CD4-positive, alpha-beta T cell treated with Interferon gamma for 1 hour (primary cell): ENCODE results near the gene S100A9.
"Not testable (repeated sequence)": the region's sequence is repeated elsewhere in the genome, so short reads cannot be mapped to it uniquely, and the experiment has no call there.

Experiments
- DNase-seq: peaks from one replicate; pipeline ENCODE4 v3.0.0-alpha.2; 2020

S100A9 gene

GRCh38 chr1:153345187-153346076 is 12.2 kb upstream of the S100A9 start:
- no peak for DNase-seq

- DNase-seq, result no peak
Observed at GRCh38 chr1:153346077-153346723, 11.5 kb upstream of the S100A9 start.

GRCh38 chr1:153347049-153347448 is 10.6 kb upstream of the S100A9 start:
- DNase-seq, result not testable (repeated sequence)

- DNase-seq, result no peak
Observed at GRCh38 chr1:153347856-153348255, 9.8 kb upstream of the S100A9 start.

GRCh38 chr1:153348511-153349362 is 8.9 kb upstream of the S100A9 start, which contains the start of gene PGLYRP4:
TSS of gene PGLYRP4 (minus strand) at chr1:153348841. CDS start at chr1:153347932, 909 bp downstream.
- DNase-seq, result no peak

GRCh38 chr1:153349363-153350320 is 8.0 kb upstream of the S100A9 start:
- no peak for DNase-seq

- DNase-seq, result no peak
Observed at GRCh38 chr1:153350321-153350957, 7.2 kb upstream of the S100A9 start.

- peak; percentile 52 for DNase-seq
Observed at GRCh38 chr1:153352523-153352922, 5.1 kb upstream of the S100A9 start.

- DNase-seq, result no peak
Observed at GRCh38 chr1:153353226-153353947, 4.3 kb upstream of the S100A9 start.

- no peak for DNase-seq
Observed at GRCh38 chr1:153354515-153355193, 3.0 kb upstream of the S100A9 start.

GRCh38 chr1:153355445-153356071 is 2.1 kb upstream of the S100A9 start:
- peak; percentile 63 for DNase-seq

- DNase-seq, result no peak
Observed at GRCh38 chr1:153356392-153357075, 1.1 kb upstream of the S100A9 start.

GRCh38 chr1:153357076-153357852 is 390 bp upstream of the S100A9 start:
- peak; percentile 62 for DNase-seq

GRCh38 chr1:153358691-153358975 is 979 bp downstream of the S100A9 start:
- DNase-seq, result no peak

- no peak for DNase-seq
Observed at GRCh38 chr1:153359241-153359640, 1.6 kb downstream of the S100A9 start.

- no peak for DNase-seq
Observed at GRCh38 chr1:153360190-153360589, 2.5 kb downstream of the S100A9 start.

GRCh38 chr1:153360592-153361479 is 3.2 kb downstream of the S100A9 start:
- DNase-seq, result no peak
